A673 (cell line): ENCODE data around the gene DPP10. TPM values are rescaled to one million over a fixed set of nuclear protein-coding genes. Genes with fewer than 3 reads are reported as not detected.

Source experiments
- BruUV-seq: library from RNA; stranded (reverse); fragments of 400-500 nt; replicated peaks from 2 replicates; lab custom pipeline; 2021; lab: Mats Ljungman, UMichigan
- CTCF ChIA-PET: fragments of 300-600 bp; sonication (Branson Sonifier 250); formaldehyde crosslinking; loops from one replicate; lab custom pipeline; 2022; ENCODE audit warnings: antibody characterized with exemption; lab: Charles Lee
- POLR2A ChIA-PET: fragments of 300-600 bp; sonication (Branson Sonifier 250); formaldehyde crosslinking; loops from one replicate; lab custom pipeline; 2022; ENCODE audit warnings: antibody characterized with exemption; ENCODE audit not compliant: low non-redundant PET; lab: Charles Lee
- DNase-seq: peaks from one replicate; pipeline ENCODE4 v3.0.0-alpha.2; 2015; ENCODE audit warnings: low spot score
- H3K27ac ChIP-seq: fragments of 200-600 bp; sonication (generic); 2 replicates; pipeline ENCODE4 v1.5.1; 2016; ENCODE audit warnings: mixed run types, low read depth, mild to moderate bottlenecking, mixed read lengths, antibody characterized with exemption, low read length; ENCODE audit not compliant: poor library complexity, severe bottlenecking
- H3K27me3 ChIP-seq: fragments of 200-600 bp; sonication (generic); replicated peaks from 2 replicates; pipeline ENCODE4 v1.6.1; 2017; ENCODE audit warnings: mixed run types, low read depth, mild to moderate bottlenecking, mixed read lengths, antibody characterized with exemption, low read length; ENCODE audit not compliant: insufficient read depth, poor library complexity
- H3K36me3 ChIP-seq: fragments of 200-600 bp; sonication (generic); 2 replicates; pipeline ENCODE4 v1.6.1; 2016; ENCODE audit warnings: mixed run types, mild to moderate bottlenecking, mixed read lengths, antibody characterized with exemption, low read length; ENCODE audit not compliant: insufficient read depth, poor library complexity, severe bottlenecking
- H3K4me1 ChIP-seq: fragments of 200-600 bp; sonication (generic); 2 replicates; pipeline ENCODE4 v1.6.1; 2017; ENCODE audit warnings: mixed run types, mild to moderate bottlenecking, mixed read lengths, antibody characterized with exemption, low read length; ENCODE audit not compliant: insufficient read depth, poor library complexity, severe bottlenecking
- H3K4me3 ChIP-seq: fragments of 200-600 bp; sonication (generic); 2 replicates; pipeline ENCODE4 v1.5.1; 2016; ENCODE audit warnings: low read depth, mixed run types, mild to moderate bottlenecking, mixed read lengths, low read length; ENCODE audit not compliant: poor library complexity, severe bottlenecking
- H3K9me3 ChIP-seq: fragments of 200-600 bp; sonication (generic); 2 replicates; pipeline ENCODE4 v1.6.1; 2016; ENCODE audit warnings: mixed run types, low read depth, mild to moderate bottlenecking, mixed read lengths, antibody characterized with exemption, low read length; ENCODE audit not compliant: poor library complexity, severe bottlenecking
- CTCF ChIP-seq: fragments of 300-800, 200-600 bp; sonication (generic); conservative IDR thresholded peaks from 2 replicates; pipeline ENCODE4 v1.5.1; 2017; ENCODE audit warnings: low read depth, mild to moderate bottlenecking, antibody characterized with exemption, low read length, moderate library complexity, mixed read lengths
- EZH2 ChIP-seq: fragments of 200-600 bp; sonication (generic); IDR thresholded peaks from 2 replicates; pipeline ENCODE4 v1.6.1; 2017; ENCODE audit warnings: borderline replicate concordance, low read depth, mild to moderate bottlenecking, mixed read lengths, antibody characterized with exemption, low read length; ENCODE audit not compliant: poor library complexity, severe bottlenecking
- intact Hi-C: fragments of 100-400 bp; cut with micrococcal nuclease; formaldehyde crosslinking; loops from one replicate; pipeline ENCODE4 v1.10.0; 2022; ENCODE audit not compliant: unreplicated experiment
- total RNA-seq: library from RNA; stranded (reverse); gene quantifications from 2 replicates; pipeline ENCODE4 v1.2.3, GENCODE V29; 2021

Gene DPP10
- total RNA-seq, 1 experiment from 2014 or later, result not detected

GRCh38 chr2:115384399-115384798 is 942.0 kb downstream of the DPP10 start:
- no peak overlapping the region for H3K4me3 ChIP-seq
- BruUV-seq, result no TSS peak
- no peaks in the 10 kb centered on the region for H3K4me1 ChIP-seq
- TF ChIP-seq CTCF, result no peak
- no peak for TF ChIP-seq EZH2
- no peak for DNase-seq
- intact Hi-C loops, result no loop called here
- ChIA-PET POLR2A (no interaction called here), CTCF (no interaction called here)
- peaks cover 15% of the 10 kb centered on the region for H3K9me3 ChIP-seq
- H3K27me3 ChIP-seq, result no peaks in the 10 kb centered on the region
- no peaks in the 10 kb centered on the region for H3K36me3 ChIP-seq
- H3K27ac ChIP-seq, result no peak overlapping the region

- POLR2A ChIA-PET, result no interaction called here
- no peaks in the 10 kb centered on the region for H3K36me3 ChIP-seq
- peaks cover 15% of the 10 kb centered on the region for H3K9me3 ChIP-seq
- CTCF ChIA-PET, result no interaction called here
- H3K4me3 ChIP-seq, result no peak overlapping the region
- H3K27me3 ChIP-seq, result no peaks in the 10 kb centered on the region
- no peaks in the 10 kb centered on the region for H3K4me1 ChIP-seq
- no TSS peak for BruUV-seq
- no peak for DNase-seq
- H3K27ac ChIP-seq, result no peak overlapping the region
- TF ChIP-seq EZH2 (no peak), CTCF (no peak)
- intact Hi-C loops, result no loop called here
These were observed 944.0 kb downstream of the DPP10 start for GRCh38 chr2:115386465-115386864.

- intact Hi-C loops, result no loop called here
- no peak for DNase-seq
- H3K4me1 ChIP-seq, result no peaks in the 10 kb centered on the region
- ChIA-PET CTCF (no interaction called here), POLR2A (no interaction called here)
- H3K4me3 ChIP-seq, result no peak overlapping the region
- BruUV-seq, result no TSS peak
- TF ChIP-seq CTCF, result no peak
- no peak for TF ChIP-seq EZH2
- no peaks in the 10 kb centered on the region for H3K36me3 ChIP-seq
- H3K9me3 ChIP-seq, result peaks cover 15% of the 10 kb centered on the region
- H3K27me3 ChIP-seq, result no peaks in the 10 kb centered on the region
- no peak overlapping the region for H3K27ac ChIP-seq
These were observed 946.6 kb downstream of the DPP10 start for GRCh38 chr2:115389024-115389423.
